K562 (cell line): ENCODE measurements around the gene STK4.

ENCODE experiments used
- ZFX ChIP-seq: sonication (generic); formaldehyde crosslinking; IDR thresholded peaks from 2 replicates; pipeline ENCODE4 v1.8.0; 2022; ENCODE audit warnings: mild to moderate bottlenecking, missing genetic modification reagents, moderate library complexity
- TF ChIP-seq, protein P1 (sequence below): sonication (generic); formaldehyde crosslinking; IDR thresholded peaks from 2 replicates; pipeline ENCODE4 v1.9.0; 2022; ENCODE audit warnings: mild to moderate bottlenecking, missing genetic modification reagents

DNA sequence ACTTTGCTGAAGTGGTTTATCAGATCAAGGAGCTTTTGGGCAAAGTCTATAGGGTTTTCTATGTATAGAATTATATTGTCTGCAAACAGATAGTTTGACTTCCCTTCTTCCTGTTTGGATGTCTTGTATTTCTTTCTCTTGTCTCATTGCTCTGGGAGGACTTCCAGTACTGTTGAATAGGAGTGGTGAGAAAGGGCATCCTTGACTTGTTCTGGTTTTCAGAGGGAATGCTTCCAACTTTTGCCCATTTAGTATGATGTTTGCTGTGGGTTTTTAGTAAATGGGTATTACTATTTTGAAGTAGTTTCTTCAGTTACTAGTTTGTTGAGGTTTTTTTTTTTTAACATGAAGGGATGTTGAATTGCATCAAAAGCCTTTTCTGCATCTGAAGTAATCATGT lies 98.5 kb downstream of the STK4 start:
- no peak for TF ChIP-seq ZFX (CRISPR knock-in tag)
- TF ChIP-seq, protein P1, sequence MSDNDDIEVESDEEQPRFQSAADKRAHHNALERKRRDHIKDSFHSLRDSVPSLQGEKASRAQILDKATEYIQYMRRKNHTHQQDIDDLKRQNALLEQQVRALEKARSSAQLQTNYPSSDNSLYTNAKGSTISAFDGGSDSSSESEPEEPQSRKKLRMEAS (CRISPR knock-in tag): no peak
